Omental fat pad (tissue), 4 donors: ENCODE results near the gene GRIP2. TPM values are rescaled to one million over a fixed set of nuclear protein-coding genes. Genes with fewer than 3 reads are reported as not detected.

Experiments
- ATAC-seq: fragments of 150-250 bp; one replicate; pipeline ENCODE4 v1.9.1; 2016; ENCODE audit warnings: mild to moderate bottlenecking, moderate library complexity; ENCODE audit not compliant: low FRiP score
- DNase-seq: peaks from one replicate; pipeline ENCODE4 v3.0.0-alpha.2; 2019; ENCODE audit warnings: low spot score
- CTCF ChIP-seq, 3 donors: fragments of 450-650 bp; IDR thresholded peaks; one replicate each; pipeline ENCODE4 v1.5.1; 2016 to 2017; ENCODE audit warnings: antibody characterized with exemption in 3 of 3, mild to moderate bottlenecking in 3 of 3, moderate library complexity in 2 of 3
- total RNA-seq, 4 donors: library from RNA; depleted of rRNA; stranded (reverse); fragments of >200 nt; gene quantifications; one replicate each; pipeline ENCODE4 v1.1.0, GENCODE V29; 2016

Gene GRIP2
- total RNA-seq, 4 donors from 2014 or later = 0.69 to 2.6 (median 1.2) TPM

GRCh38 chr3:14522129-14522691 lies 17.9 kb downstream of the GRIP2 start:
- TF ChIP-seq CTCF (IDR thresholded peaks at IDR 0.05) = no peak
- ATAC-seq = no peak
- no peak for DNase-seq

- TF ChIP-seq CTCF (IDR thresholded peaks at IDR 0.05) = no peak
- ATAC-seq (no peak), DNase-seq (no peak)
Observed at GRCh38 chr3:14521611-14522010, 18.5 kb downstream of the GRIP2 start.

GRCh38 chr3:14520967-14521366 lies 19.2 kb downstream of the GRIP2 start:
- DNase-seq = no peak
- TF ChIP-seq CTCF (IDR thresholded peaks at IDR 0.05) = no peak
- no peak for ATAC-seq

GRCh38 chr3:14520149-14520548 lies 20.0 kb downstream of the GRIP2 start:
- TF ChIP-seq CTCF (IDR thresholded peaks at IDR 0.05) = no peak
- no peak for ATAC-seq
- DNase-seq = no peak

- DNase-seq = no peak
Observed at GRCh38 chr3:14519406-14519805, 20.7 kb downstream of the GRIP2 start.

GRCh38 chr3:14518893-14519292 lies 21.2 kb downstream of the GRIP2 start:
- ATAC-seq = no peak
- no peak for TF ChIP-seq CTCF (IDR thresholded peaks at IDR 0.05)
- no peak for DNase-seq

More at GRCh38 chr3:14519406-14519805, 20.7 kb downstream of the GRIP2 start:
- TF ChIP-seq CTCF (IDR thresholded peaks at IDR 0.05) = no peak
- no peak for ATAC-seq

- DNase-seq = no peak
- no peak for TF ChIP-seq CTCF (IDR thresholded peaks at IDR 0.05)
- no peak for ATAC-seq
Observed at GRCh38 chr3:14518432-14518802, 21.7 kb downstream of the GRIP2 start.
